OCI-LY7 (cell line): Measurements from ENCODE around the gene FAM53C. TPM values are rescaled to one million over a fixed set of nuclear protein-coding genes. Genes with fewer than 3 reads are reported as not detected.

Experiments used
- BruUV-seq: library from RNA; stranded (reverse); fragments of 400-500 nt; replicated peaks from 2 replicates; lab custom pipeline; 2021; lab: Mats Ljungman, UMichigan
- CTCF ChIA-PET: fragments of 300-600 bp; sonication (Branson Sonifier 250); formaldehyde crosslinking; loops from one replicate; lab custom pipeline; 2022; ENCODE audit warnings: antibody characterized with exemption; ENCODE audit not compliant: unreplicated experiment; lab: Charles Lee
- POLR2A ChIA-PET: fragments of 300-600 bp; sonication (Branson Sonifier 250); formaldehyde crosslinking; loops from one replicate; lab custom pipeline; 2022; ENCODE audit warnings: antibody characterized with exemption; lab: Charles Lee
- DNase-seq: peaks from one replicate; pipeline ENCODE4 v3.0.0-alpha.2; 2015; ENCODE audit warnings: low spot score
- H2AFZ ChIP-seq: fragments of 200-600 bp; sonication (generic), shearing (Covaris generic); 2 replicates; pipeline ENCODE4 v1.6.1; 2014; ENCODE audit warnings: mild to moderate bottlenecking, antibody characterized with exemption, low read length, moderate library complexity
- H3K27ac ChIP-seq: fragments of 200-600 bp; sonication (generic); 2 replicates; pipeline ENCODE4 v1.5.1; 2014; ENCODE audit warnings: mixed run types, low read depth, mild to moderate bottlenecking, moderate library complexity, low read length, inconsistent platforms; ENCODE audit not compliant: poor library complexity, severe bottlenecking
- H3K36me3 ChIP-seq: fragments of 200-600 bp; sonication (generic); 2 replicates; pipeline ENCODE4 v1.6.1; 2014; ENCODE audit warnings: mild to moderate bottlenecking, antibody characterized with exemption, low read length, moderate library complexity, mixed read lengths; ENCODE audit not compliant: insufficient read depth
- H3K4me1 ChIP-seq: fragments of 200-600 bp; sonication (generic); 2 replicates; pipeline ENCODE4 v1.5.1; 2014; ENCODE audit warnings: mild to moderate bottlenecking, low read length; ENCODE audit not compliant: insufficient read depth, poor library complexity, severe bottlenecking
- H3K4me2 ChIP-seq: fragments of 200-600 bp; sonication (generic); 2 replicates; pipeline ENCODE4 v1.6.1; 2014; ENCODE audit warnings: mild to moderate bottlenecking, low read length
- H3K4me3 ChIP-seq: fragments of 200-600 bp; sonication (generic); 2 replicates; pipeline ENCODE4 v1.5.1; 2014; ENCODE audit warnings: mild to moderate bottlenecking, low read depth, low read length; ENCODE audit not compliant: poor library complexity, severe bottlenecking
- H3K79me2 ChIP-seq: fragments of 200-600 bp; sonication (generic); 2 replicates; pipeline ENCODE4 v1.6.1; 2016; ENCODE audit warnings: low read depth, mild to moderate bottlenecking, low read length, moderate library complexity, mixed read lengths; ENCODE audit not compliant: insufficient read depth
- H3K9me2 ChIP-seq: fragments of 200-600 bp; sonication (generic); 2 replicates; pipeline ENCODE4 v1.6.1; 2016; ENCODE audit warnings: mild to moderate bottlenecking, low read length, mixed read lengths; ENCODE audit not compliant: insufficient read depth
- H3K9me3 ChIP-seq: fragments of 200-600 bp; sonication (generic); 2 replicates; pipeline ENCODE4 v1.6.1; 2014; ENCODE audit warnings: mild to moderate bottlenecking, mixed run types, low read length, mixed read lengths
- H4K20me1 ChIP-seq: fragments of 200-600 bp; sonication (generic); 2 replicates; pipeline ENCODE4 v1.6.1; 2014; ENCODE audit warnings: mild to moderate bottlenecking, antibody characterized with exemption, low read length, moderate library complexity, mixed read lengths; ENCODE audit not compliant: insufficient read depth
- CTCF ChIP-seq: fragments of 200-600 bp; sonication (generic); conservative IDR thresholded peaks from 2 replicates; pipeline ENCODE4 v1.5.1; 2014; ENCODE audit warnings: mild to moderate bottlenecking, antibody characterized with exemption, low read length, moderate library complexity, mixed read lengths
- EZH2phosphoT487 ChIP-seq: fragments of 200-600 bp; sonication (generic); IDR thresholded peaks from 2 replicates; pipeline ENCODE4 v1.6.1; 2018; ENCODE audit warnings: low read depth, borderline replicate concordance, mild to moderate bottlenecking, mixed run types, antibody characterized with exemption, low read length, moderate library complexity, mixed read lengths
- intact Hi-C: fragments of 100-400 bp; cut with micrococcal nuclease; formaldehyde crosslinking; loops from one replicate; pipeline ENCODE4 v1.10.0; 2022; ENCODE audit not compliant: unreplicated experiment
- total RNA-seq, 2 experiments: library from RNA; depleted of rRNA in 1 of 2; stranded (reverse); fragments of >200 nt in 1 of 2; shearing (Covaris generic) in 1 of 2; gene quantifications; 2 replicates each; pipeline ENCODE4 v1.2.3, GENCODE V29; 2014 to 2022

The FAM53C gene
- total RNA-seq, 2 experiments from 2014 or later: 42.3 to 46.5 TPM

- ChIA-PET CTCF (no interaction called here), POLR2A (interaction anchor here (0.6 kb wide), 1 partner anchor 20 kb away, joined by 3 read pairs; no protein-coding TSS in a partner anchor)
- Histone ChIP-seq H3K4me2 (no peak overlapping the region), H3K27ac (no peak overlapping the region), H4K20me1 (peaks cover 9% of the 10 kb centered on the region; the same call in 1 of the 2 replicates), H3K36me3 (no peaks in the 10 kb centered on the region), H3K9me2 (no peaks in the 10 kb centered on the region), H3K4me3 (no peak overlapping the region), H3K4me1 (no peaks in the 10 kb centered on the region), H2AFZ (no peak overlapping the region), H3K9me3 (no peaks in the 10 kb centered on the region), H3K79me2 (peaks cover 98% of the 10 kb centered on the region)
- DNase-seq: no peak
- no TSS peak for BruUV-seq
- no peak for TF ChIP-seq CTCF
- intact Hi-C loops: no loop called here
These were observed 22.9 kb downstream of the FAM53C start for GRCh38 chr5:138360941-138361452.

- no peaks in the 10 kb centered on the region for H3K9me2 ChIP-seq
- DNase-seq: no peak
- H4K20me1 ChIP-seq: peaks cover 5% of the 10 kb centered on the region; the same call in 1 of the 2 replicates
- H3K36me3 ChIP-seq: no peaks in the 10 kb centered on the region
- TSS peak; percentile 24 for BruUV-seq
- ChIA-PET CTCF (no interaction called here), POLR2A (no interaction called here)
- intact Hi-C loops: no loop called here
- no peak overlapping the region for H2AFZ ChIP-seq
- H3K4me1 ChIP-seq: peaks cover 2% of the 10 kb centered on the region
- TF ChIP-seq EZH2phosphoT487 (no peak), CTCF (no peak)
- H3K27ac ChIP-seq: no peak overlapping the region
- H3K4me2 ChIP-seq: no peak overlapping the region
- H3K9me3 ChIP-seq: no peaks in the 10 kb centered on the region
- H3K4me3 ChIP-seq: no peak overlapping the region
- H3K79me2 ChIP-seq: peaks cover 97% of the 10 kb centered on the region
These were observed 26.5 kb downstream of the FAM53C start for GRCh38 chr5:138364576-138364975.

- CTCF ChIA-PET: no interaction called here
- H3K9me2 ChIP-seq: no peaks in the 10 kb centered on the region
- H3K4me1 ChIP-seq: peaks cover 3% of the 10 kb centered on the region
- POLR2A ChIA-PET: no interaction called here
- BruUV-seq: TSS peak; percentile 4
- no peak overlapping the region for H3K4me2 ChIP-seq
- no peaks in the 10 kb centered on the region for H3K9me3 ChIP-seq
- no peak for TF ChIP-seq CTCF
- TF ChIP-seq EZH2phosphoT487: no peak
- H4K20me1 ChIP-seq: peaks cover 5% of the 10 kb centered on the region; the same call in 1 of the 2 replicates
- H3K36me3 ChIP-seq: no peaks in the 10 kb centered on the region
- no peak overlapping the region for H3K4me3 ChIP-seq
- intact Hi-C loops: no loop called here
- H3K79me2 ChIP-seq: peaks cover 89% of the 10 kb centered on the region
- DNase-seq: no peak
- H2AFZ ChIP-seq: no peak overlapping the region
- H3K27ac ChIP-seq: no peak overlapping the region
These were observed 28.7 kb downstream of the FAM53C start for GRCh38 chr5:138366632-138367382.
